Femur (tissue), 1 donor: ENCODE measurements around the gene LMX1B.
A peak's percentile ranks its signal among the peaks of the same experiment; 100 is the strongest.

Experiments used
- DNase-seq: peaks from one replicate; pipeline ENCODE4 v3.0.0-alpha.2; 2017

The LMX1B gene

DNA sequence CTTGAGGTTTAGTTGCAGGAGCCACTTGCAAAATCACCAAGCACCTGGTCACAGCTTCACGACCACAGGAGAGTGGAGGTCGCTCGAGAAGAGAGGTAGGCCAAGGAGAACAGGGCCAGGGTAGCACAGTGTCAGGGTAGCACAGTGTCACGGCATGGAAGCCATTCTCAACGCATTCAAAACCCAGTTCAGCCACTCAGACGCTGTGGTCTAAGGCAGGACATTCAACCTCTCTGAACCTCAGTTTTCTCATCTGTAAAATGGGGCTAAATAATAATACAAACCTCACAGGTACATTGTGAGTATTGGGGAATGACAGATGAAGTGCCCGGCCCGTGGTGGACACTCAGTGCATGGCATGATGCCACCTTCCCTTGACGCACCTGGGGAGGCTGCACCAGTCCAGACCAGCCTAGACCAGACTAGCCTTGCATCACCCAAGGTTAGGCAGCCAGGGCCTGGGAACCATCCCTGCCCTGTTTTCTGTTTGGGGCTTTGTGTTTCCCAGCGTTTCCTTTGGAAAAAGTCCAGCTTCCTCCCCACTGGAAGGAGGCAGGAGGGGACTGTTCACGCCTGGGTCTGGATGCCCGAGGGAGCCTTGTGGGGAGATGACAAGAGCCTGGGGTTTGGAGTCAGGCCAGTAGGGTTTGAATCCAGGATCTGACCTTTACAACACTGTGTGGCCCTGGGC lies 7.8 kb upstream of the LMX1B start:
- no peak for DNase-seq

DNA sequence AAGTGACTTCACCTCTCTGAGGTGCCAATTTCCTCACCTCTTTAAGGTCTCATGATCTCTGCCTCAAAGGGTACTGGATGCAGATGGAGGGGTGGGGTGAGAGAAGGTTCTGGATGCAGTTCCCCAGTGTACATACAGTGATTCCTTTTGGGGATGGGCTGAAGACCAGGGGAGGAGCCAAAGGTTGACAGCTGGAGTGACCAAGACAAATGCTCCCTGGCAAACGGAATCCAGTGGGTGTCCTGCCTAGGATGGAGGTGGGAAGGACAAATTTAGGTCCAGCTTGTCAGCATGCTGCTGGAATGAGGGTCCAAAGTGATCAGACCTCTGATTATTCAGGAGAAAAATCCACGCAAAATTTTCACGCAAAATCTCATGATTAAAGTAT lies 7.3 kb upstream of the LMX1B start:
- no peak for DNase-seq

DNA sequence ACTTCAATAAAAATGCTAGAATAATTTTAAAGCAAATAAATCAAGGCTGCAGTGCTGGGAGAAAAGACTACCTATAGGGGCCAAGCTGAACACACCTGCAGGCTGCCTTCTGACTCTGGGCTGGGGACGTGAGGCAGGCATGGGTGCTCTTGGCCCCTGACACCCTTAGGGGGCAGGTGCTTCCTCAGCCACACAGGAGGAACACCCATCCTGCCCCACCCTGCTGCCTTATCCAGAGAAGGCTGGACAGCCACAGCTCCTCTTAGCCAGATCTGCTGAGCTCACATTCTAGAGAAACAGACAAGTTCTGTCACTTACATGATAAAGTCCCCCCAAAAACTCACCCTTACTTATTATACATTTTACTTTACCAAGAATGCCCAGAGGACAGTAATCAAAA lies 6.6 kb upstream of the LMX1B start:
- DNase-seq = no peak

DNA sequence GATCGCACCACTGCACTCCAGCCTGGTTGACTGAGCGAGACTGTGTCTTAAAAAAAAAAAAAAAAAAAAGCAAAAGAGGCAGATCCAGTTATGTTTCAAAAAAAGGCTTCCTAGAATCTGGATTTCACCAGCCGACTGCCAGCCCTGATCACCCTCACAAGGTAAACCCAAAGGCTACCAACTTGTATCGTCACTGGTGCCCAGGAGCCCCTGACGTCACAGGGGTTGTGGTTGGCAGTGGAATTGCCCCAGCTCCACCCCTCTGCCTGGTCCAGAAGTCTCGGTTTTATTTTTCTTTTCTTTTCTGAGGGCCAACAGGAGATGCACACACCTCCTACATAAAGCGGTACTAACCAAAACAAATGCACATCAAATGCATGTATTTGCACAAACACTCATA lies 6.0 kb upstream of the LMX1B start:
- DNase-seq = no peak

DNA sequence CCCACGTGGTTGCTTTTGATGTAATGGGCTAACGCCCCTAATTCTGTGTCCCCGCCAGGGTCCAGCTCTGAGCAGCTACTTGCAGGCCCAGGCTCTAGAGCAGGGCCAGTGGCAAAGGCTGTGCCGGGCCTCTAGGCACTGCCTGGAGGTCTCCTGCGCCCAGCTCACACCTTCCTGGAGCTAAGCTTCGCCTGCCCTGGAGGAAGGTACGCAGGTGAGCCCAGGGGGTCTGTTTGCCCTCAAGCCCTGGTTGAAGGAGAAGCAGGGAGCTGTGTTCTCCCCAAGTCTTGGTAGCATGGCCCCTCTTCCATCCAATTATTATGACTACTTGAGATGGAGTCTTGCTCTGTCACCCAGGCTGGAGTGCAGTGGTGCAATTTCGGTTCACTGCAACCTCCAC lies 5.2 kb upstream of the LMX1B start:
- no peak for DNase-seq

DNA sequence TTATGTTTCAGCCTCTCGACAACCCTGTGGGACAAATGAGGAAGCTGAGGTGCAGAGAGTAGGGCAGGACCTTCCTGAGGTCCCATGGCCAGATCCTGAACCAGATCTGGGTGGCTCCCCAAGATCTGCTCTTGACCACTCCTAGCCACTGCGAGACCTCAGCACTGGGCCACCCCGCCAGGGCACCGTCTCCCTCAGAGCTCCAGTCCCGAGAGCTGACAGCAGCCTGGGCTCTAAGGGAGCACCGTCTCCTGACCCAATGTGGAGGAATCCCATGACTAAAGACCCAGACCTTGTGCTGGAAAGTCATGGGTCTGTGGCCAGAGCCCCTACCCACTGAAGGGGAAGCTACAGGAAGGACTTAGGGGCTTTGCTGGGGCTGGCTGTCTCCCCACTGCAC lies 4.5 kb upstream of the LMX1B start:
- DNase-seq = no peak

DNA sequence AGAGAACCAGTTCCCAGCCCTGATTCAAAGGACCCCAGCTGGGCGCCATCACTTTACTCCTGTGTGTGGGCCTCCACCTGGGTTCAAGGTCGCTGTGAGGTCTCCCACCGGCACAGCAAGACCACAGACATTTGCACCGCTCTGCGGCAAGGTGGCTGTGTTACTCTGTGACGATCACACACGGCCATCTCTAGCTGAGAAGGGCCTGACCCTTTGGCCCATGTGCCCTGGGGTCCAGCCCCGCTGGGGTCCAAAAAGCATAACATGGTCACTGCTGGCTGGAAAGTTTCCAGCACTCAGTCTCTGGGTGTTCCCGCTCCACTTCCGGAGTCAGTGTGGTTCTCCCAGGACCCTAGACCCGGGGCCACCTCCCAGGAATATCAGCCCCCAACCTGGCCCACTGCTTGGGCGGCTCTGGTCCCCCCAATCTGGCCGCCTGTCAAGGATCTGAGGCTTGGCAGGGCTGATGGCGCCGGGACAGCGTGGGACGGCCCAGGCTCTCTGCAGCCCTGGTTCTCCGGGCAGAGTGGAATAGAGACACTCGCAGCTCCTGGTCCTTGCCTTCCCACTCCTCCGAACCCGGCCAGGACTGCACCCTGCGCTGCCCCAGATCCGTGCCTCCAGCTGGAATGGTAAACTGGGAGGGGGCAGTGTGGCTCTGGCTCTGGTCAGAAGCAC lies 3.9 kb upstream of the LMX1B start:
- DNase-seq = no peak

DNA sequence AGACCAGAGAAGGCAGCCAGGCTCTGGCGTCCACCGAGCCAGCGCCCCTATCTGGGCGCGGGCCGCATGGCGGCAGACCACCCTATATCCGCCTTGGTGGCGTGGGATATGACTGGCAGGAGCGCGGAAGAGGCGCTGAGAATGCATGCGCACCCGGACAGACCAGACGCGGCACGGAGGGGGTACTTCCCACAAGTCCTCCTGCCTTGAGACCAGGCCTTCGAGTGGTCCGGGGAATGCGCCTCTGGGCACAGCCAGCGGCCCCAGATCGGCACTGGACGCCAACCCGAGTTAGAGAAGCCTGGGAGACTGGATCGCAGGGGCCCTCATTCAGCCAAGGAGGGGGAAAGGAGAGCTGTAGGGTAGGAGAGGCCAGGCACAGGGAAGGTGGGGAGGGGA lies 2.5 kb upstream of the LMX1B start:
- no peak for DNase-seq

DNA sequence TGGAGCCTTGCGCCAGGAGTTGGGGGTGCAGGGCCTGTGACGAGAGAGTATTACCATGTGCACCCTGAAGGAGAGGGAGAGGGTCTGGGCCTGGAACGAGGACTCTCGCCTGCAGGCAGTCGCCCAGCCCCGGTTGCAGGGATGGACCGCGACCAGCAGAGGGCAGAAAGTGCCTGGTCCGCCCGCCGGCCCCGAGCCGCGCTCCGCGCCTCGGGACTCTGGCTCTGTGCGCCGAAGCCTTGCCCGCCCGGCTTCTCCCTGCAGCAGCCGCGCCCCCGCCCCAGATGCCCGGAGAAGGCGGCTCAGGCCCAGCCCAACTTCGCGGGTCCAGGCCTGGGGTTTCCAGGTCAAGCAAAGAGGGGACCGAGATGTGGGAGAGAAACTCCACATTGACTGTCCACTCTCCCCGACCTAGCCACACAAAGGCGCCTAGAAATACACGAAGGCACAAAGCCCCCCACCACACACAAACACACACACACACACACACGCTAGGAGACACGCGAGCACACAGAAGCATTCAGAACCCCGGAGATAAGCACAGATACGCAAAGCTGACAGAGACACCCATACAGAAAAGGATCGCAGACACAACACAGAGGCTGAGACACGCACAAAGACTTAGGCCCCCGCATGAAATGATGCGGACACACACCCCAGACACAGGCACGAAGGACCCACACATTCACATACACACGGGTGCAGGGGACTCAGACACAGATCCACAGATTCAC lies 2.0 kb upstream of the LMX1B start:
- peak; percentile 84 for DNase-seq

DNA sequence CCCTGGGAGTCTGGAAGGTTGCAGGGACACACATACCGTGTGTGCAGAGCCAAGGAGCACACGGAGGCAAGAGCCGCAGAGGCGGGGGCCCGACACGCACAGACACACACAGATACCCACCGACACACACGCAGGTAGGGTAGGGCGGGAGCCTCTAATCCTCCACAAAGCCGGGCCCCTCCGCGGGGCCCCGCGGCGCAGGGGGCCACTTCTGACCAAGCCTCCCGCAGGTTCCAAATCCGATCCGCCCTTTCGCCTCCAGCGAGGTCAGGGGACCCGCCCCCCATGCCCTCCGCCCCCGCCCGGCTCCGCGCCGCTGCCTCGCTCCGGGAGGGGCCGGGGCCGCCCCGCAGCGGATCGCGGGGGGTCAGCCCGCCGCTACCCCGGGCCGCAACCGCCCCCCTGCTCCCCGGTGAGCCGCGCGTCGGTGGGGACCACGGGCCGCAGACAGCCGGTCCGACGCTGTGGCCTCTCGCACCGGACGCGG lies 1.4 kb upstream of the LMX1B start:
- DNase-seq = no peak

DNA sequence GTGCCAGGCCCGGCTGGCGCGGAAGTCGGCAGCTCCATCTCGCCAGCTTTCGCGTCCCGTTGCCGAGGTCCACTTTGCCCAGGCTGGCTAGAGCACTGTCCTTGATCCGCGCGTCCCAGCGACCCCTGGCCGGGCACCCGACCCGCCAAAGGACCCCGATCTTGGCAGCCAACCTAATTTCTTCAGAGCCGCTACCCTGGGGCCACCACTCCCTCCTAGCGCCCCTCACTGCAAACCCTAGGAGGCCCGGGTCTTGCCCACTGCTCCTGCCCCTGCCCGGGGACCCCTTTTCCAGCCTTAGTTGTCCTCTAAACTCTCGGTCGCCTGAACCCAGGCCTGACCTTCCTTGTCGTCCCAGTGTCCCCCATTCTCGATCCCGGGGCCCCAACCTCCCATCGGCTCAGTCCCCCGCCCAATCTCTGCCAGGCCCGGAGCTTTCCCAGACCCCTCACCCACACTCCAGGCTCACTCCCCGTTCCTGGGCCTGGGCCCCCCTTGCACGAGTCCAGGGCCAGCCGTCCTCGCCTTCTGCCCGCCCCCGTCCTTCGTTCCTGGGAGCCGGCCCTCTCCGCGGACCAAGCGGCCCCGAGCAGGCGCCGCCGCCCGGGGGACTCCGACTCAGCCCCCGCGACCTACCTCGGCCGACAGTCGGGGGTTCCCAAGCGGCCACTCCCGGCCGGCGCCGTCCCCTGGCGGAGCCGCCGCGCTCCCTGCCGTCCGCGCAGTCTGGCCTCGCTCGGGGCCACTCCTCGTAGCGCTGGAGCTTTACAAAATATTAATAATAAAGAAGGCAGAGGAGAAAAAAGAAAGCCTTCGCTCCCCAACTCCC lies 701 bp upstream of the LMX1B start:
- DNase-seq = no peak

DNA sequence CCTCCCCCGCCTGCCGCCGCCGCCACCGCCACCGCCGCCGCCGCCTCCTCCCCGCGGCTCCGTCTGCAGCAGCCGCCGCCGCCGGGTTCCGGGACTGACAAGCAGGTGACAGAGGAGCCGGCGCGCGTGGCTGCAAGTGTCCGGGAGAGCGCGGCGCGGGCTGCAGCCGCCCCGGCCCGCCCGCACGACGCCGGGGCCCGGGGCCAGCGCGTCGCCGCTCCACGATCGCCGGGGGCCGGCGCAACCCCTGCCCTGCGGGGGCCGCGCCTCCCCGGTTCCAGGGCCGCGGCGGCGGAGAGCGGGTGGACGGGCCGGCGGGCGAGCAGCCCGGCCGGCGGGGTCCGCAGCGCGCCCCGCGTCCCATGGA lies 343 bp downstream of the LMX1B start:
- DNase-seq = no peak

DNA sequence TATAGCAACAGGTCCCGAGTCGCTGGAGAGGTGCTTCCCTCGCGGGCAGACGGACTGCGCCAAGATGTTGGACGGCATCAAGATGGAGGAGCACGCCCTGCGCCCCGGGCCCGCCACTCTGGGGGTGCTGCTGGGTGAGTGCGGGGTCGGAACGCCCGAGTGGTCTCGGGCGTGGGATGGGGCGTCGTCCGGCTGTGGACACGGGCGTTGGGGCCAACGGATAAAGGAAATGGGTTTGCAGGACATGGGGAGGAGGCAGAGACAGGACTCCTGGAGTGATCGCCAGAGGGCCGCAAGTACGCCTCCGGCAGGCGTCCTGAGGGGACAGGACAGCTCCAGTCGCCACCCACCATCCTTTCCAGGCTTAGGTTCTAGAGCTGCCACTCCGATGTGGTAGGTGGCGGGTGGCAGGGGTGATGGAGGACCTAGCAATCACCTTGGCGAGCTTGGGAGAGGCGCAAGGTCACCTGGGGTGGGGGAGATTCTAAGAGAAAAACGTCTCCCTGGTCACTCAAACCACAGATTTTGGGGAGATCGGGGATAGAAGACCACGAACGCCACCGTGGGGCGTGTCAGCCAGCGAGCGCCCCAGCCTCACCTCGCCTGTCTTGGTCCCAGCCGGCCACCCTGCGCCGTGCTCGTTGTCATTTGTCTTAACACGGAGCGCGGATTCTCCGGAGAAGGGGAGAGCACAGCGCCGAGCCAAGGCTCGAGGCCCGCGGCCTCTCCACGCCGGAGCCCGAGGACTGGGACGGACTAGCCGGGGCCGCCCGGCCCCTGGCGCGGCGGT lies 922 bp downstream of the LMX1B start:
- no peak for DNase-seq

DNA sequence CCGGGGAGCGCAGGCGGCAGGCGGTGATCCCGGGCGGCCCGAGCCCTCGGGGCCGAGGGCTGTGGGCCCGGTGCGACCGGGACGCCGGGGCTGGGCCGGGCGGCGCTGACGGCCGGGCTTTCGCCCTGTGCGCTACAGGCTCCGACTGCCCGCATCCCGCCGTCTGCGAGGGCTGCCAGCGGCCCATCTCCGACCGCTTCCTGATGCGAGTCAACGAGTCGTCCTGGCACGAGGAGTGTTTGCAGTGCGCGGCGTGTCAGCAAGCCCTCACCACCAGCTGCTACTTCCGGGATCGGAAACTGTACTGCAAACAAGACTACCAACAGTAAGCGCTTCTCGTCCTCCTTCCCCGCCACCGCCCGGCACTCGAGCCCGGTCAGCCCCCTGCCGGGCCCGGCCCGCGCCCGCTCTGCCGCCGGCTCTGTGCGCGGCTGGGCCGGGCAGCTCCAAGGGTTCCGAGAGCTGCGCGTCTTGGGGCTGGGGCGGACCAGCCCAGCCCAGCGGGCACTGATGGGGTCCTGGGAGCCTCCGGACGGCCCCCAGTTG lies 1.6 kb downstream of the LMX1B start:
- DNase-seq = peak; percentile 72

DNA sequence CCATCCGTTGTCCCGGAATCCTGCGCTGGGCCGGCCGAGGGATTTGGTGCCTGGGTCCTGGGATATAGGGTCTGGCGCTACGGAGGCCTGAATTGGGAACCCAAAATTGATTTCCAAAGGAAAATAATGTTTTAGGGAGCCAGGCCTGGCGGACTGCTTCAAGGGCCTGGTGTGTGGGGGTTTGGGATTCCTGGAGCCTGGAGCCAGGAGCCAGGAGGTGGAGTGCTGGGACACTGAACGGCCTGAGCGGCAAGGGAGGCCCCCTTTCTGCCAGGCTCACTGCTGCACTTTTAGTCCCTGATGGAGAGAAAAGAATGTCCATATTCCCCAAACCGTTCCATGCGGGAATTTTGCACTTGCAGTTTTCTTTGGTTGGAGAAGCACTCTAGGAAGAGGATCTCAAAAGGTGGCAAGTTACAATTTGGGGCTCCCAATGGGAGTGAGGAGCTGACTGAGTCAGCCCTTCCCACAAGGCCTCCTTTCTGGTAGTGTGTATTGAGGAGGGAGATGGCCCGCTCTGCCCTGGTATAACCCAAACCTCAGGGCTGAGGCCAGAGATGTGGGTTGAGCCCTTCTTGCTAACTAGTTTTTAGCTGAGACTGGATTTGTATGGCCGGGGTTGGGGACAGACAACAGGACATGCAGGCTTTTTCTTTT lies 2.2 kb downstream of the LMX1B start:
- DNase-seq = no peak

DNA sequence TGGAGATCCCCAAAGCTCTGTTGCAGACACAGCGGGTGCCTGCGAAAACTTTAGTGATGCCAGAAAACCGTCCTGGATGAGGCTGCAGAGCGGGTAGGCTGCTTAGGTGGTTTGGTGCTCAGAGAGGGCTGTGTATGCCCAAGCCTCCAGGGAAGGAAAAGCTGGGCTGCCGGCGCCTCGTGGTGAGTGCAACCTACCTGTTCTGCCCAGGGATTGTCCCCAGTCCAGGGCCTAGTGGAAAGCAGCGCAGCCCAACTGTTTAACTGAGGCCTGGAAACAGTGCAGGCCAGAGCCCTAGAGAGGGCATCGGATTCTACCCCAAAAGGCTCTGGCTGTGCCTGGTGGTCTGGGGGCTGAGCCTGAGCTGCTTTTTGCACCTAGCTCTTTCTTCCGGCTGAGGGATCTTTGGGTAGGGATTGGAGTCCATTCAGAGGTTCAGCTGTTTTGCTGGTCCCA lies 2.8 kb downstream of the LMX1B start:
- DNase-seq = no peak

DNA sequence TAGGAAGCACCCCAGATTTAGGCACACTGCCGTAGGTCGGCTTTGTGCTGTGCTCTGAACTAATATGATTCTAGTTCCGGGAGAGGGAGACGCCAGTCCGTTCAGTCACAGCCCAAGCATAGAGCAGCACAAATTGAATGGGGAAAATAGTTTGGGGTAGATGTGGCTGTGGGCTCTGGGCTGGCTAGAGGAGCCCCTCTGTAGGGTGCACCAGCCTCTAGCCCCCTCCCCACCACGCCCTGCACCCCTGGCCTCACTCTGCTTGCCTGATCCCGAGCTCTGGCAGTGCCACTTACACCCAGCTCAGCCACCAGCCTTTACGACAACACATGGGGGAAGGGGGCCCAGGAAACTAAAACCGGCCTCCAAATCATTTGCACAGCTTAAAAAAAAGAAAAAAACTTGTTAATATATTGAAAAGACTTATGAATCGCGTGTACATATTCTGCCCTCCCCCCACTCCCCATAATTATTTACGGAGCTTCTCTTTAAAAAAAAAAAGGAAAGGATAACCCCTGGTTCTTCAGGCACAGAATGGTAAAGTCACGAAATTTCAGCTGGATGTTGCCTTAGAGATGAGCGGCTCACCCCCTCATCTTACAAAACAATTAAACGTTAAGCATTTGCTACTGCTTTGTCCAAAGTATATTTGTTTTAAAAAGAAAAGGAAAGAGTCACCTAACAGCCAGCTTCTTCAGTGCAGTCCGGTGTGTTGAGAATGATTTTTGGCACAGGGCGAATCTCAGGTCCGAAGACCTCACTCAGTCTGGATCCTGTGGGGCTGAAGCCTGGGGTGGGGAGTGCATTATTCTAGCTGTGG lies 3.5 kb downstream of the LMX1B start:
- no peak for DNase-seq

DNA sequence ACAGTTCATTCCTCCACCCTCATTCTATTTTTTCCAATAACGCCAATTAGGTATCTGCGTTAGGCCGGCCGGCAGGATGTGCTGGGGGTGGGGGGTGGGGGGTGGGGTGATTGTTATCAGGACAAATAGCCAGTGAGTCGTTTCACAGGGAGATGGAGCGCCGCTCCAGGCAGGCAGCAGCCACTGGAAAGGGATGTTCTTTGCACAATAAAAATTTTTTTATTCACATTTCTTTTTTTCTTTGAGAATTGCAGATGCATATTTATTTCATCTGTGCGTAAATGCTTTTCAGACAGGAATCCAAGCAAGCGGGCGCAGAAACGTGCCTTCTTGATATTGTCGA lies 4.1 kb downstream of the LMX1B start:
- DNase-seq = no peak

DNA sequence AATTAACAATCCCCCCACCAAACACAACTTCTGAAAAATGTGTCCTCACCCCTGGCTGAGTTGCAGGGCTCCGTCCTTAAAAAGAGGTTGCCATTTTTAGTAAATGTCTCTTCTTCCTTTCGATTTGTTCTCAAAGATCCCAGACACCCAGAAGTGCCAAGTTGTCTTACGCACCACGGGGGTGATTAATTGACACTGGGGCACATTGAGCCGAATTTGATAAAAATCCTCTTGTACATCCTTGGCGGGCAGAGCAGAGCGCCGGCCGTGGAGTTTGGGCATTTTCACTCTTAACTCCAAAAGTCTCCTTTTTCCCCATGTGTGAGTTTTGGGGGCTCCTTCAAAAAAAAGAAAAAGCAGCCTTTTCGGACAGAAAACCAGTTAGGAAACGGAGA lies 4.5 kb downstream of the LMX1B start:
- DNase-seq = no peak

DNA sequence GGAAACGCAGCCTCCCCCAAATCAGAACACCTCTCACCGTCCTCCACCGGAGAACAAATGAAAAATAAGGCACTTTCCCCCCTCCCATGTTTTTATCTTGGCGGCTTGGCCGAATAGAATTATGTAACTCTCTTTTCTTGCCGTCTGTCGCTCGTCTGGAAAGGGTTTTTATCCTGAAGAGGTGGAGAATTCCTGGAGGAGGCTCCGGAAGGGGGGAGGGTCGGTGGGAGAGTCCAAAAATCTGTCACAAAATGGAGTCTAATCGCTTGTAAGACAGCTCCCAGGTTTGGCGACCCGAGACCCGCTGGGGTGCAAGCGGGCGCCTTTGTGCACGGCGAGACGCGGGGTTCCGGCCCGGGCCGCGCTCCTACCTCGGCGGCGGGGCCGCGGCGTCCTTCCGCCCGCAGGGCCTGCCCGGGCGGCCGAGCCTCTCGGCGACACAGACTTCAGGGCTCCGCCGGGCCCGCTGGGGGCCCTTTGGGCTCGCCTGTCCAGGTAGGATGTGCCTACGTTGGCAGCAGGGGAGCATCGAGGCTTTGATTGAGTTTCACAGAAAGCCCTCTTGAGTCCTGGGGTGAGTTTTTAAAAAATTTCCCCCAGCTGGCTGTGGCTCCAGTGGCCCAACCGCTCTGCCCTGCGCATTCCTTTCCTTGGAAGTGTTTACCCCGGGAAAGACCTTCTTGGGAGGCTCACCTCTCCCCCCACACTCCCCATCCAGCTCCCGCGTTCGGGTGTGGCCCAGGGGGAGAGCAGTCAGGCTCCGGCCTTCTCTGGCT lies 5.0 kb downstream of the LMX1B start:
- DNase-seq = no peak
